Neural cell (in vitro differentiated cells): ENCODE measurements around the gene CCNA2. TPM values are rescaled to one million over a fixed set of nuclear protein-coding genes. Genes with fewer than 3 reads are reported as not detected.

ENCODE experiments used
- H2AFZ ChIP-seq: fragments of 200-600, 300-800 bp; sonication (generic), shearing (Covaris generic); 2 replicates; pipeline ENCODE4 v1.6.0; 2014; ENCODE audit warnings: low read depth, mild to moderate bottlenecking, antibody characterized with exemption, low read length, moderate library complexity
- H3F3A ChIP-seq: fragments of 200-600 bp; shearing (Covaris generic); 2 replicates; pipeline ENCODE4 v1.6.1; 2016; ENCODE audit warnings: mild to moderate bottlenecking, moderate library complexity, mixed read lengths, antibody characterized with exemption, low read length; ENCODE audit not compliant: insufficient read depth, poor library complexity, severe bottlenecking
- H3K27ac ChIP-seq: fragments of 200-600, 300-800 bp; sonication (generic), shearing (Covaris generic); 2 replicates; pipeline ENCODE4 v1.5.1; 2014; ENCODE audit warnings: mild to moderate bottlenecking, low read length, moderate library complexity
- H3K27me3 ChIP-seq: fragments of 300-800, 200-600 bp; sonication (generic), shearing (Covaris generic); 2 replicates; pipeline ENCODE4 v1.6.0; 2014; ENCODE audit warnings: mild to moderate bottlenecking, low read depth, low read length, moderate library complexity; ENCODE audit not compliant: insufficient read depth
- H3K36me3 ChIP-seq: fragments of 300-800, 200-600 bp; sonication (generic), shearing (Covaris generic); 2 replicates; pipeline ENCODE4 v1.5.1; 2014; ENCODE audit warnings: mild to moderate bottlenecking, antibody characterized with exemption, low read length, moderate library complexity; ENCODE audit not compliant: insufficient read depth
- H3K4me2 ChIP-seq: fragments of 300-800, 200-600 bp; sonication (generic), shearing (Covaris generic); 2 replicates; pipeline ENCODE4 v1.6.0; 2014; ENCODE audit warnings: mild to moderate bottlenecking, low read length
- H3K4me3 ChIP-seq: fragments of 300-800, 200-600 bp; sonication (generic), shearing (Covaris generic); 2 replicates; pipeline ENCODE4 v1.5.1; 2014; ENCODE audit warnings: mild to moderate bottlenecking, low read length, moderate library complexity
- H3K79me2 ChIP-seq: fragments of 200-600 bp; shearing (Covaris generic); replicated peaks from 2 replicates; pipeline ENCODE4 v1.6.0; 2014; ENCODE audit warnings: mild to moderate bottlenecking, low read length, moderate library complexity; ENCODE audit not compliant: insufficient read depth
- H3K9ac ChIP-seq: fragments of 300-800, 200-600 bp; sonication (generic), shearing (Covaris generic); 2 replicates; pipeline ENCODE4 v1.6.1; 2016; ENCODE audit warnings: mild to moderate bottlenecking, low read length, mixed read lengths
- H3K9me2 ChIP-seq: fragments of 200-600 bp; shearing (Covaris generic); 2 replicates; pipeline ENCODE4 v1.6.1; 2016; ENCODE audit warnings: mild to moderate bottlenecking, low read length, mixed read lengths; ENCODE audit not compliant: insufficient read depth
- H3K9me3 ChIP-seq: fragments of 200-600, 300-800 bp; sonication (generic), shearing (Covaris generic); 2 replicates; pipeline ENCODE4 v1.6.1; 2016; ENCODE audit warnings: mild to moderate bottlenecking, mixed run types, low read length, moderate library complexity, mixed read lengths
- H4K20me1 ChIP-seq: fragments of 200-600 bp; shearing (Covaris generic); 2 replicates; pipeline ENCODE4 v1.6.1; 2016; ENCODE audit warnings: mild to moderate bottlenecking, mixed run types; ENCODE audit not compliant: insufficient read depth
- CTCF ChIP-seq: fragments of 450-650 bp; IDR thresholded peaks from 2 replicates; pipeline ENCODE4 v1.5.1; 2014; ENCODE audit warnings: antibody characterized with exemption, mild to moderate bottlenecking, moderate library complexity; ENCODE audit not compliant: poor library complexity, severe bottlenecking
- EP300 ChIP-seq: fragments of 450-650 bp; conservative IDR thresholded peaks from 2 replicates; pipeline ENCODE4 v1.6.1; 2014; ENCODE audit warnings: antibody characterized with exemption, mild to moderate bottlenecking, moderate library complexity; ENCODE audit not compliant: poor library complexity, severe bottlenecking
- EZH2 ChIP-seq: fragments of 200-600, 300-800 bp; shearing (Covaris generic), sonication (generic); IDR thresholded peaks from 2 replicates; pipeline ENCODE4 v1.6.1; 2014; ENCODE audit warnings: antibody characterized with exemption, low read length, borderline replicate concordance, mild to moderate bottlenecking; ENCODE audit not compliant: insufficient read depth, poor library complexity, severe bottlenecking
- MXI1 ChIP-seq: fragments of 450-650 bp; conservative IDR thresholded peaks from 2 replicates; pipeline ENCODE4 v1.6.1; 2014; ENCODE audit warnings: antibody characterized with exemption, mild to moderate bottlenecking; ENCODE audit not compliant: poor library complexity, severe bottlenecking
- POLR2AphosphoS5 ChIP-seq: IDR thresholded peaks from 2 replicates; pipeline ENCODE4 v1.6.1; 2012
- RAD21 ChIP-seq: fragments of 450-650 bp; conservative IDR thresholded peaks from 2 replicates; pipeline ENCODE4 v1.6.1; 2014; ENCODE audit warnings: antibody characterized with exemption, mild to moderate bottlenecking, moderate library complexity
- REST ChIP-seq: IDR thresholded peaks from 2 replicates; pipeline ENCODE4 v1.6.1; 2012; ENCODE audit warnings: borderline replicate concordance
- SMC3 ChIP-seq: fragments of 450-650 bp; conservative IDR thresholded peaks from 2 replicates; pipeline ENCODE4 v1.6.1; 2014; ENCODE audit warnings: antibody characterized with exemption, mild to moderate bottlenecking, moderate library complexity; ENCODE audit not compliant: poor library complexity
- TAF1 ChIP-seq: IDR thresholded peaks from 2 replicates; pipeline ENCODE4 v1.6.1; 2012; ENCODE audit warnings: low read depth
- polyA plus RNA-seq: library from polyadenylated mRNA; depleted of rRNA; stranded (reverse); fragments of >200 nt; gene quantifications from 2 replicates; pipeline ENCODE4 v1.2.3, GENCODE V29; 2014

The CCNA2 gene
- polyA plus RNA-seq, 1 donor from 2014 or later, result 7.5 TPM

- TF ChIP-seq EZH2 (no peak), MXI1 (no peak), RAD21 (no peak), EP300 (no peak), CTCF (no peak), TAF1 (no peak), SMC3 (no peak), POLR2AphosphoS5 (no peak), REST (no peak)
- H3K27me3 ChIP-seq, result no peaks in the 10 kb centered on the region
- H3K4me2 ChIP-seq, result no peak overlapping the region
- H3K4me3 ChIP-seq, result no peak overlapping the region
- peaks cover under 1% of the 10 kb centered on the region for H3K36me3 ChIP-seq
- H4K20me1 ChIP-seq, result no peaks in the 10 kb centered on the region
- no peaks in the 10 kb centered on the region for H3K9me3 ChIP-seq
- H3K27ac ChIP-seq, result no peak overlapping the region
- no peak overlapping the region for H3K9ac ChIP-seq
- peaks cover 26% of the 10 kb centered on the region for H3K79me2 ChIP-seq
- H3K9me2 ChIP-seq, result no peaks in the 10 kb centered on the region
- no peaks in the 10 kb centered on the region for H3F3A ChIP-seq
- no peak overlapping the region for H2AFZ ChIP-seq
Observed at GRCh38 chr4:121822047-121822446, 1.6 kb downstream of the CCNA2 start.

- no peak overlapping the region for H3K4me2 ChIP-seq
Observed at GRCh38 chr4:121819216-121819965, 4.3 kb downstream of the CCNA2 start.

More at GRCh38 chr4:121819216-121819965, 4.3 kb downstream of the CCNA2 start:
- TF ChIP-seq EP300 (no peak), SMC3 (no peak), POLR2AphosphoS5 (no peak), MXI1 (no peak), REST (no peak), EZH2 (no peak), CTCF (no peak), RAD21 (no peak), TAF1 (no peak)
- Histone ChIP-seq H3K9me3 (no peaks in the 10 kb centered on the region), H3K4me3 (no peak overlapping the region), H3K27ac (no peak overlapping the region), H3F3A (no peaks in the 10 kb centered on the region), H4K20me1 (no peaks in the 10 kb centered on the region), H3K36me3 (no peaks in the 10 kb centered on the region), H2AFZ (no peak overlapping the region), H3K9me2 (no peaks in the 10 kb centered on the region), H3K9ac (no peak overlapping the region), H3K79me2 (peaks cover 26% of the 10 kb centered on the region), H3K27me3 (no peaks in the 10 kb centered on the region)
